ENCODE measurements around the gene ULK2. TPM values are rescaled to one million over a fixed set of nuclear protein-coding genes. Genes with fewer than 3 reads are reported as not detected.

The ULK2 gene
- total and polyA plus RNA-seq, 2 of the 13 experiments (the other 11 are each of a cell fraction or from before 2014, with no cell fraction given): 0.01 TPM; not detected in 1

DNA sequence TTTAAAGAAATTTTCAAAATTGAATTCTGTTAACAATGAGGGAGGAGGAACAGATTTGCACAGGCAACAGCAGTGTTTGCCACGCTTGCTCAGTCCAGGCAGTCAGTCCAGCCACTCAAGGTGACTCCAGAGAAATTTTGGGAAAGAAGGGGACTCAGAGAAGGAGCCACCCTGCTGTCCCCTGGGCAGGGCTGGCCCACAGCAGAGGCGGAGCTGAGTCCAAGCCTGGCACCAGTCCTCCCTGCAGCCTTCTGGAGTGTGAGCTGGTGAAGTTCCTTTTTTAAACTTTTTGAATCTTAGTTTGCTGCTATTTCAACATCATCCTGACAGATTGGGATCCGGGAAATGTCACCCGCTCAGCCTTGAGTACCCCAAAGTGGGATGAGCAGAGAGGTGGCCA is 136.9 kb downstream of the ULK2 start (continued):
- TF ChIP-seq ZNF432 (CRISPR knock-in tag; IDR thresholded peaks at IDR 0.05; ENCODE audit: borderline replicate concordance): no peak
- no peak for TF ChIP-seq ZNF577 (CRISPR knock-in tag; IDR thresholded peaks at IDR 0.05; ENCODE audit: borderline replicate concordance, low read depth)
- TF ChIP-seq, protein P1, sequence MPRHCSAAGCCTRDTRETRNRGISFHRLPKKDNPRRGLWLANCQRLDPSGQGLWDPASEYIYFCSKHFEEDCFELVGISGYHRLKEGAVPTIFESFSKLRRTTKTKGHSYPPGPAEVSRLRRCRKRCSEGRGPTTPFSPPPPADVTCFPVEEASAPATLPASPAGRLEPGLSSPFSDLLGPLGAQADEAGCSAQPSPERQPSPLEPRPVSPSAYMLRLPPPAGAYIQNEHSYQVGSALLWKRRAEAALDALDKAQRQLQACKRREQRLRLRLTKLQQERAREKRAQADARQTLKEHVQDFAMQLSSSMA (CRISPR knock-in tag; IDR thresholded peaks at IDR 0.05): no peak

DNA sequence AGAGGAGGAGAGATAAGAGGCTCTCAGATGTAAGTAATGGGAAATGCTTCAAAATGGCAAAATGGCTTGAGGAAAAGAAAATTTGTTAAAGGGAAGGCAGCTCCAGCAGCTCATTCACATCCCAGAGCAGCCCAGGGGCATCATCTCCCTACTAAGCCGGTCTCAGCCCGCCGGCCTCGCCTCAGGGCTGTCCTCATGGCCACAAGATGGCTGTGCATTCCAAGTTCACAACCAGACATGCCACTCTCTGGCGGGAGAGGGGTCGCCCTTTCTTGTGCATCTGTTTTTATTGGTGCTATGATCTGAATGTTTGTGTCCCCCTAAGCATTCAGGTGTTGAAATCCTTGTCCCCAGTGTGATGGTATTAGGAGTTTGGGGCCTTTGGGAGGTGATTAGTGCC is 137.8 kb downstream of the ULK2 start:
- BruUV-seq (replicated peaks): no TSS peak
- no peaks in the 10 kb centered on the region for H4K20me1 ChIP-seq (ENCODE audit: insufficient read depth, low read length)
- H3K4me1 ChIP-seq (ENCODE audit: insufficient read depth, low read length): peaks cover 74% of the 10 kb centered on the region
- in situ Hi-C loops (cut with HindIII; ENCODE audit: extremely low pct_ligation_motif_present, low pct_unique_long_range_greater_than_20kb) (no loop called here), intact Hi-C loops (cut with micrococcal nuclease; ENCODE audit: unreplicated experiment) (loop anchor here (10.0 kb wide), 1 partner anchor 85 kb away; the partner anchor contains the start of gene ALDH3A2)
- no peaks in the 10 kb centered on the region for H3K36me3 ChIP-seq (replicated peaks in 1 of 2; ENCODE audit: control insufficient read depth in 1 of 2, insufficient read depth in 2 of 2, low read length in 2 of 2)
- FAIRE-seq (no peak), ATAC-seq (no peak), DNase-seq (ENCODE audit: low spot score) (no peak)
- H3K27me3 ChIP-seq (ENCODE audit: control insufficient read depth in 1 of 2, insufficient read depth in 2 of 2, low read length in 2 of 2): no peaks in the 10 kb centered on the region
- H3K79me2 ChIP-seq (ENCODE audit: insufficient read depth, low read length): no peaks in the 10 kb centered on the region
- ChIA-PET POLR2A (no interaction called here), CTCF (ENCODE audit: low intra/inter-chr PET ratio, low total read pairs) (no interaction called here)
- no peak for TF ChIP-seq CENPT (CRISPR knock-in tag; IDR thresholded peaks at IDR 0.05; ENCODE audit: low read depth)
- TF ChIP-seq CHD4 (IDR thresholded peaks at IDR 0.05; ENCODE audit: borderline replicate concordance, low read length): no peak
- TF ChIP-seq SMC3 (IDR thresholded peaks at IDR 0.05; ENCODE audit: low read length): no peak
- TF ChIP-seq ZNF350 (CRISPR knock-in tag; IDR thresholded peaks at IDR 0.05; ENCODE audit: borderline replicate concordance, low read depth): no peak
- TF ChIP-seq ZFP36 (IDR thresholded peaks at IDR 0.05; ENCODE audit: borderline replicate concordance, low read depth, low read length, partially characterized antibody): no peak
- no peak for TF ChIP-seq EEA1 (CRISPR knock-in tag; IDR thresholded peaks at IDR 0.05; ENCODE audit: borderline replicate concordance)
- TF ChIP-seq SPEN (CRISPR knock-in tag; IDR thresholded peaks at IDR 0.05; ENCODE audit: low read depth): no peak
- TF ChIP-seq MAFF (IDR thresholded peaks at IDR 0.05; ENCODE audit: low read depth, low read length): no peak
- TF ChIP-seq NFIB (CRISPR knock-in tag; IDR thresholded peaks at IDR 0.05; ENCODE audit: borderline replicate concordance): no peak
- no CpG with 5 or more reads among the region's 6 CpGs for WGBS (ENCODE audit: low lambda C conversion rate)
- H3K4me2 ChIP-seq (ENCODE audit: low read depth, low read length): no peak overlapping the region
- H3K4me3 ChIP-seq (replicated peaks in 1 of 3; ENCODE audit: insufficient read depth in 1 of 3, low read depth in 2 of 3, low read length in 3 of 3): no peak overlapping the region
- H2AFZ ChIP-seq (ENCODE audit: low read length): no peak overlapping the region
- no peak overlapping the region for H3K27ac ChIP-seq (ENCODE audit: extremely low read length, insufficient read depth, low read length)
- no peak overlapping the region for H3K9ac ChIP-seq (ENCODE audit: insufficient read depth, low read depth, low read length)
- no peaks in the 10 kb centered on the region for H3K9me3 ChIP-seq (ENCODE audit: low read length)

Data from HepG2 (cell line).